NB4 (cell line): ENCODE results near the gene ARHGAP24.

Source experiments
- CTCF ChIP-seq: IDR thresholded peaks from one replicate; pipeline ENCODE4 v1.5.1; 2012; ENCODE audit warnings: low read depth, low read length
- MAX ChIP-seq: IDR thresholded peaks from 2 replicates; pipeline ENCODE4 v1.6.1; 2011; ENCODE audit warnings: low read depth, low read length
- POLR2A ChIP-seq: IDR thresholded peaks from 2 replicates; pipeline ENCODE4 v1.6.1; 2011; ENCODE audit warnings: mild to moderate bottlenecking; ENCODE audit not compliant: insufficient read length; ENCODE audit errors: extremely low read depth

GRCh38 chr4:85956293-85956945 is 481.5 kb downstream of the ARHGAP24 start:
- TF ChIP-seq CTCF, result no peak
- TF ChIP-seq POLR2A, result no peak
- TF ChIP-seq MAX, result no peak
